ENCODE measurements around the gene UST.
"Not testable (repeated sequence)": the region's sequence is repeated elsewhere in the genome, so short reads cannot be mapped to it uniquely, and the experiment has no call there.

The UST gene

GRCh38 chr6:148765898-148766808 is 19.3 kb downstream of the UST start:
- no peak for DNase-seq (ENCODE audit: low read depth)

GRCh38 chr6:148768646-148769270 is 21.9 kb downstream of the UST start:
- DNase-seq (ENCODE audit: low read depth): no peak

GRCh38 chr6:148769304-148769968 is 22.6 kb downstream of the UST start:
- no peak for DNase-seq (ENCODE audit: low read depth)

- DNase-seq (ENCODE audit: low read depth): no peak
These were observed 23.8 kb downstream of the UST start for GRCh38 chr6:148770408-148771211.

GRCh38 chr6:148771212-148771601 is 24.4 kb downstream of the UST start:
- DNase-seq (ENCODE audit: low read depth): no peak

GRCh38 chr6:148771896-148772554 is 25.2 kb downstream of the UST start:
- DNase-seq (ENCODE audit: low read depth): no peak

GRCh38 chr6:148775161-148775560 is 28.3 kb downstream of the UST start:
- no peak for DNase-seq (ENCODE audit: low read depth)

- no peak for DNase-seq (ENCODE audit: low read depth)
These were observed 29.8 kb downstream of the UST start for GRCh38 chr6:148776321-148777308.

GRCh38 chr6:148779142-148779562 is 32.3 kb downstream of the UST start:
- DNase-seq (ENCODE audit: low read depth): no peak

- DNase-seq (ENCODE audit: low read depth): not testable (repeated sequence)
These were observed 33.6 kb downstream of the UST start for GRCh38 chr6:148780423-148780822.

GRCh38 chr6:148780918-148781436 is 34.1 kb downstream of the UST start:
- DNase-seq (ENCODE audit: low read depth): no peak

- DNase-seq (ENCODE audit: low read depth): no peak
These were observed 43.1 kb downstream of the UST start for GRCh38 chr6:148789948-148790347.

GRCh38 chr6:148790404-148790803 is 43.6 kb downstream of the UST start:
- no peak for DNase-seq (ENCODE audit: low read depth)

GRCh38 chr6:148790817-148791216 is 44.0 kb downstream of the UST start:
- no peak for DNase-seq (ENCODE audit: low read depth)

- DNase-seq (ENCODE audit: low read depth): no peak
These were observed 44.5 kb downstream of the UST start for GRCh38 chr6:148791372-148791771.

GRCh38 chr6:148793721-148794120 is 46.9 kb downstream of the UST start:
- no peak for DNase-seq (ENCODE audit: low read depth)

- no peak for DNase-seq (ENCODE audit: low read depth)
These were observed 48.0 kb downstream of the UST start for GRCh38 chr6:148794797-148795196.

- DNase-seq (ENCODE audit: low read depth): no peak
These were observed 48.7 kb downstream of the UST start for GRCh38 chr6:148795563-148795962.

- DNase-seq (ENCODE audit: low read depth): no peak
These were observed 52.8 kb downstream of the UST start for GRCh38 chr6:148799647-148800046.

GRCh38 chr6:148800536-148800935 is 53.7 kb downstream of the UST start:
- DNase-seq (ENCODE audit: low read depth): no peak

Data from T-helper 22 cell (primary cell).